ENCODE measurements around the gene NKTR.

The NKTR gene

DNA sequence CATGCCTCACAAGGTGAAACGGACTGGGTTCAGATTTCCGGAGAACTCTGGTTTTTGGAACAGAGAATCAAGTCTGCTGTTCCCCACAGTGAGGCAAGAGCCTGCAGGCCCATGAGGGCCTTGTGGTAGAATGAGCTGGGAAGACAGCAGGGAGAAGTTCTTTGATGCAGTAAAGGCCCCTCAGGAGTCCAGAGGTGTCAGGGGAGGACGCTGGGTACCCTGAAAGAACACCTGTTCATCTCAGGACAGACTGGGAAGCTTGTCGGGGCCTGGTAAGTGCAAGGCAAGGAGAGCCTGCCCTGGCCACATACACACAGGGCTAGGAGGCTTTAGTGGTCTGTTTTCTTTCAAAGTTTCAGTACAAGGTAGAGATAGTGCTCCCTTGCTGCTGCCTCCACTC, 49.3 kb downstream of the NKTR start:
- no peak for DNase-seq (ENCODE audit: low read depth in 2 of 2)

DNA sequence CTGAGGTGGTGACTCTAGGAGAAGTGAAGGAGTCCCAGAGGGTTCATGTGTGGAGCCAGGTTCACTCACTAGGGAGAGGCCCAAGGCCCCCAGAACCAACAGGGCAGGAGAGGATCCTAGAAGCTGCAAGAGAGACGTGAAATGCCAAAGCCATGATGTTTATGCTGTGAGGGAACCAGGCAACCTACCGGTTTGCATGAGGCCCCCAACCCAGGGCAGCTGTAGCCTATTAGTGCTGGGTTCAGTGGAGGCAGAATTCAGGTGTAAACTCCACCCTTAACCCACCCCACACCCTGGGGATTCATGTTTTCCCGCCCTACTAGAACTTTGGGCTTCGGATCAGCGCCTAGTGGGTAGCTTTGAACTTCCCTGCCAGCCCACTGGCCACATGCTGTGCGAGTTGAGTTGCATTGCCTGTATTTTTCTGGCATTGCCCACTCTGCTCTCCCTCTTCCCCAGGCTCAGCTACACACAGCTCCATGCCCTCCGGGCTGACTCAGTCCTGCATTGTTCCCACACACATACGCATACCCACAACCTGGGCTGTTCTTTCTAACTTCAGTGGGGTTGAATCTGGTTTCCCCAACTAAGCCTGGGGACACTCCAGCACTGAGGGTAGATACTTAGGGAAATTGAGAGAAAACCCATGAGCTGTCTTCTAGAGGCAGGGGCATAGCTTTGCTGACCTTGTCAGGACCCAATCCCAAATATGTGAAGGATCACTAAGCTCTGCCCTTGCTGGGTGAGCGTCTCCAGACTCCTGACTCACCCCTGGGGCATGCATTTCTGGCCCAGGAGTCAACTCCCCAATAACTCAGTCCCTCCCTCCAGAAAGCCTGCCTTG, 51.0 kb downstream of the NKTR start:
- no peak for DNase-seq (ENCODE audit: low read depth in 2 of 2)

DNA sequence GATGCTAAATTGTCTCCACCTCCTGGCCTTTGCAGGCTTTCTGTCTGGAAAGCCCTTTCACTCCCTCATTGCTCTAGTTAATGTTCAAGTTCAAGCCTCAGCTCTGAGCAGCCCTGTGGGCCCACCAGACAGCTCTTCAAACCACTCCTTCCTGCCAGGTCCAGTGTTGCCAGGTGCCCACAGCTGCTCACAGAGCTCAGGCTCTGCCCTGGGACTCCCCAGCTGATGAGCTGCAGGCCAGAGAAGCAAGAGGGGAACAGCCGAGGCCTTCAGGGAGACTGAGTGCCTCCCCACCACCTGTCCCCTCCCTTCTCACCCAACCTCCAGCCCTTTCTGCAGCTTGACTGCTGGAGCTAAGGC, 51.7 kb downstream of the NKTR start:
- DNase-seq (ENCODE audit: low read depth in 2 of 2), result no peak

DNA sequence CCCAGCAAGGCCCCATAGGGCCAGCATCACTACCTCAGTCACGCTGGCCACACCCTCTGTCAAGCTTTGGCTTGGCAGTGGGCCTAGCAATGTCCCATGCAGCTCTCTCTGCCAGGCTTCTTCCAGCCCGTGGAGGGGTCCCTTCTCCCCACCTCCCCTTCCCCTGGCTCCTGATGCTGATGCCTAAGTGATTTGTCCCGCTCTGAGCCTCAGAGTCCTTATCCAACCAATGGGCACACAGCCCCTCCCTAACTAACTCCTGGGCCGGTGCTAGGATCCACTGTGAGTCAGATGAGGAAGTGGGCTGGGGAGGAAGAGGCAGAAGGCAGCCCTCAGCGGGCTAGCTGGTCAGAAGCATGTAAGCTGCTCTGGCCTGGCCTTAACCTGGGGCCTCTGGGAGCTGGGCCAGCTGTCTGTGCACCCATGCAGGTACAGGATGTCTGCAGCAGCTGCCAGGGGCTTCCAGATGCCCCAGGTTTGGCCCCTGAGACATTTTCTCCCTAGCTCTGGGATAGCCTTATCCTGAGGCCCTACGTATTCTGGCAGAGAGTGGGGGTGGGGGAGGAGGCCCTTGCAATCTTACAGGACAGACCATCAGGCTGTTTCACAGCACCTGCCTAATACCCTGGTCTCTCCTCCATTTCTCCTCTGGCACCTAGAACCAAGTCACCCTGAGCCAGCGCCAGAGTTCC, 52.3 kb downstream of the NKTR start:
- no peak for DNase-seq (ENCODE audit: low read depth in 2 of 2)

DNA sequence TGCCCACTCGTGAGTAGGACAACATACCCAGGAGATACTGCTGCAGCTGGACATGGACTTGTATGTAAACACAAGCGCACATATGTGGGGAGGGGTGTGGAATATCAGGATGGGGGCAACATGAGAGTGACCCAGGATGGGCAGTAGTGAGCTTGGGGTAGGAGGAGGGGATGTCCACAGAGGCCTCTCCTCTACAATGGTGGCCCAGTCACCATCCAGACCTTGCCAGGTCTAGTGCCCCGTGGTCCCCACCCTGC, 52.7 kb downstream of the NKTR start:
- no peak for DNase-seq (ENCODE audit: low read depth in 2 of 2)

DNA sequence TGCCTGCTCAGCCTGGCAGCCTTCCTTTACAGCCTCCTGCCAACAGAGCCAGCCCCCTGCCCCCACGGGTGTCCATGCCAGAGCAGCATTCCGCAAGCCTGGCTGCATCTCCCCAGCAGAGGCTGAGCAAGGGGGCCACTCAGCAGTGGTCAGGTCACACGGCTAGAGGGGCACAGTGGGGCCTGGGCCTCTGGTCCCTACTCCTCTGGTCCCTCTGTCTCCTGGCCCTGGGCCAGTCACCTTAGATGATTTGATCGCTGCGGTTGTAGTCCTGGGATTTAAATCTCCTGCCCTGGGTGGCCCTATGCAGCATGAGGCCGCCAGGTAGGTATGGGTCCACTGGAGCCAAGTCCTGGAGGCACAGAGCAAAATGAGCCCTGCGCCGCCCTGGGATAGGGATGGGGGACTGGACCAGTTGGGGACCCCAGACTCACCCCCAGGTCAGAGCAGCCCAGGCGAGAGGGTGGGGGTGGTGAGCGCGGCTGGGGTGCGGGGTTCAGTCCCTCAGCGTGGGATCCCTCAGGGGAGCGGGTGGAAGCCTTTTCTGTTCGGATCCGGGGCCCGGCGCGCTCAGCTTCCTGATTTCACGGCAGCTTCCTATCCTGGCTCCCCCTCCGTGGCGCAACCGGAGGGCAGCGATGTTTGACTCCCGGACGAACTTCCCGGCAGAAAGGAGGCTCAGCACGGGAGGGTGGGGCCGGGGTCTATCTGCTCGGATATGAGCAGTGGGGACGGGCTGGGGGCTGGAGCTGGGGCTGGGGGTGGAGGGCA, 53.3 kb downstream of the NKTR start, which contains the start of gene ZBTB47:
TSS of gene ZBTB47 (plus strand) at position 138 of the 771 bp plus-strand sequence. CDS start 4,659 bp downstream, outside the sequence.
- no peak for DNase-seq (ENCODE audit: low read depth in 2 of 2)

DNA sequence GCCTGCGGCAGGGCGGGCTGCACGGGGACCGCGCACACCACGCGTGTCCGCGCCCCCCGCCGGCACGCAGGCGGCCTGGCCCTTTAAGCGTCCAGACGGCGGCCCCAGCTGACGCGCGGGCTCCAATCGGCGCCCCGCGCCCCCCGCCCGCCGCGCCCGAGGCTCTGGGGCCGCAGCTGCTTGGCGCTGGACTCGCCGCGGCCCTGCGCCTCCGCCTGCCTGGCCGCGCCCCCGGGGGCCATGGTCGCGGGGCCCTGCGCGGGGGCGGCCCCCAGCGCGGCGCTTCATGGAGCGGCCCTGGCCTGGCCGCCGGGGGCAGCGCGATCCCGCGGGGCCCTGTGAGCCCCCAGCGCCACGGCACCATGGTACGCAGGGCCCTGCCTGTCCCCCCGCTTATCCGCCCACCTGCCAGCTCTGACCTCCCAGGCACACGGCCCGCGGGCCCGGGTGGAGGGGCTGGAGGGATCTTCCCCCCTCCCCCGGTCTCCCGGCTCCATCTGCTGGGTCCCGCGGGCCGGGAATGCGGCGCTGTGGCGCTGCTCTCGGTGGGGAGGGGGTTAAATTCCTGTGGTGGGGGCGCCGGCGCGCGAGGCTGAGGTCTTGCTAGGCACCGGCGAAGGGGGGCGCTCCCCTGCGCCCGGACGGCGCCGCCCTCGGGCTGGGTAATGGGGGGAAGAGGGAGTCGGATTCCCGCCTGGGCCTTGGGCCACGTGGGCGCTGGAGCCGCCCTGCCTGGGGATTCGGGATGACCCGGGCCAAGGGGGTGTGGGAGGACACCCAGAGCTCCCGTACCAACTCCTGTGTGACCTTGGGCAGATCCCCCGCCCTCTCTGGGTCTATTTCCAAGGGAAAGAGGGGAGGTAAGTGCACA, 54.1 kb downstream of the NKTR start:
- peak in 1 of 2 experiments; percentile 31 for DNase-seq (ENCODE audit: low read depth in 2 of 2)

DNA sequence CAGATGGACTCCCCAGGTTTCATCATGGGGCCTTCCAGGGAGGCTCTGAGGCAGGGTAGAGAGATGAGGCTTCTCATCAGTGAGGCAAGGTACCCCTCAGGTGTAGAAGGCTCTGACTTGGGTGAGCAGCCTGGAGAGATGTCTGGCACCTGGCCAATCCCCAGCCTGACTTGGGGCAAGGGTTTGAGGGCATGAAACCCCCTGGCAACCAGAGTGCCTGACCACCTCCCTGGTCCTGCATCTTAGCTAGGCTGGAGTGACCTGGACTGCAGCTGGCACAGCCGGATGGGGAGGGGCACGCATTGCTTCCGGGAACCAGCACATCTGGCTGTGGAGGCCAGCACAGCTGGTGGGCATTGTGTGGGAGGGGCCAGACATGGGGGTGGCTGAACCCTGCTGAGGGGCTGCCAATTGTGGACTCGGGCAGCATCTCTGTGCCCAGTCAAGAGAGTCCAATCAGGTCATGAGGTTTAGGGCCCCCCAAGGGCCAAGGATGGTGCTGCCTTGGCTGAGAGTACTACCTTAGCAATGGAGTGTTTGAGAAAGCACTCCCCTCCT, 54.9 kb downstream of the NKTR start:
- DNase-seq (ENCODE audit: low read depth in 2 of 2), result no peak

DNA sequence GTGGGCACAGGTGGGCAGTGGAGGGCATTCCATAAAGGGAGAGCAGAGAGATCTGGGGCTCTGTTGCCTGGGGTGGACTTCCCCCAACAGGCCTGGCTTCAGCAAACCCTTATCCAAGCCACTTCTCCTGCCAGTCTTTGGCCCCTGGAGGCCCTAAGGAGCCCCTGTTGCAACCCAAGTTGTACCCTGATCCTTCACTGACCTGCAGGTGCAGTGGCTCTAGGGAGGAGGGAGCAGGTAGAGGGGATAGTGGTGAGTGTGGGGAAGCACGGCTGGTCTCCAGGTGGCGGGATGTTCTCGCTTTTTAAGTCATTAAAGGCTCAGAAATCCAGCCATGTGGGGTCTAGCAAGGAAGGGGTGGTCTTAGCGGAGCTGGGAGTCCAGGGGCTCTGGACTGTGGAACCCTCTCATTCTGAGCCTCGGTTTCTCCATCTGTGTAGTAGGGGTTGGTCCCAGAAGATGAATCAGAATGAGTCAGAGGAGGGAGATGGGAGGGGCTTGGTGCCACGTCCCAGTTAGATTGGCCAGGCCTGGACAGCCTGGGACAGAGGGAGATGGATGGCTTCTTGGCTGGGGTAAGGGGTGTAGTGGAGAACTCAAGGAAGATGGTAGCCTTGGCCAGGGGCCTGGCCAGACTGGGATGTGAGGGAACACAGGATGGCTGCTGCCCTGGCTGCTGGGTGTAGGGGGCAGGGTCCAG, 55.6 kb downstream of the NKTR start:
- no peak for DNase-seq (ENCODE audit: low read depth in 2 of 2)

DNA sequence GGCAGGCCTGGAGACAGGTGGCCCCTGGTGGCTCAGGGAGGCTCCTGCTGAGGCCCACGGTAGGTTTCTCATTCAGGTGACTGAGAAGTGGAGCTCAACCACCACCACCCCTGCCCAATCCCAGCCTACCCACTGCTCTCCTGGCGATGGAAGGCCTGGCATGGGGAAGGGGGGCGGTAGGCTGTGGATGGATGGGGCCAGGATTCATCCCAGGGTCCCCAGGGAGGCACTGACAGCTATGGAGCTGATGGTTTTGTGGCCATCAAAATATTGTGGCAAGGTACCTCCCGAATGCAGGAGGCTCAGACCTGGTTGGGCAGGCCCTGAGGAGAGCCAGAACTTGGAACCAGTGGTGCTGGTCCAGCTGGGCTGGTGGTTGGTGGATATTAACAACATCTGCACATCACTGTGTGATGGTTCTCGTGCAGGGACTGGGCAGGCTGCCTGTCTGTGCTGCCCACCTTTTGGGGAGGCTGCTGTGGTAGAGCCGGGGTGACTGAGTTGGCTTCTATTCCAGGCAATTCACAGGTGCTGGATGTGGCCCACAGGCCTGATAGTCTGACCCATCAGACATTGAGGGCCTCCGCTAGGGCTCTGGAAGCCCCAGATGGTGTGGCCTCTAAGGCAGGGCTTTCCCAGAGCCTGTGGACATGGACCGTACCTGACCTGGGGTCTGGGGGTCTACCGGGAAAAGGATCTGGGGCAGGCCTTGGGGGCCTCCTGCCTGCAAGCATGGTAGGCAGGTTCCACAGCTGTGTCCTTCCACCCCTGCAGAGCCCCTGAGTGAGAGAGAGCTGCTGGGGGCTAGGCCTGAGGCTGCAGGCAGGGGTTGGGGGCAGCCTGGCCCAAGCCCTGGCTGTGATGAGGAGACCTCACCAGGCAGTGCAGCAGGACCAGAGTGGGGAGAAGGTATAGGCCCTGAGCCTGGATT, 56.5 kb downstream of the NKTR start:
- DNase-seq (ENCODE audit: low read depth in 2 of 2), result no peak

DNA sequence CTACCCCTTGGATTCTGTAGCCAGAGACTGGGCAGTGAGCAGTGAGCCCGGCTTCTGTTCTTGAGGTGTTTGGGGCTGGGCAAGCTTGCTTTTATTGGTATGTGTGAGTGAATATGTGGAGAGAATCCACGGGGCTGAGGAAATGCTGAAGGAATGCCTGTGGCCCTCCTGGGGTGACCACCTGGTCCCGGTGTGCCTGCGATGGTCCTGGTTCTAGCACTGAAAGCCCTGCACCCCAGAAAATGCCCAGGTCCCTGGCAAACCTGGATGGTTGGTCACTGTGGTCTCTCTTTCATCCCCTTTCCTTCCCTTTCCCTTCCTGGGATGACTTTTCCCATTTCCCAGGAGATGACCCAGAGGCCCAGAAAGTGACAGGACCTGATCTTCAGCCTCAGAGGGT, 57.2 kb downstream of the NKTR start:
- no peak for DNase-seq (ENCODE audit: low read depth in 2 of 2)

DNA sequence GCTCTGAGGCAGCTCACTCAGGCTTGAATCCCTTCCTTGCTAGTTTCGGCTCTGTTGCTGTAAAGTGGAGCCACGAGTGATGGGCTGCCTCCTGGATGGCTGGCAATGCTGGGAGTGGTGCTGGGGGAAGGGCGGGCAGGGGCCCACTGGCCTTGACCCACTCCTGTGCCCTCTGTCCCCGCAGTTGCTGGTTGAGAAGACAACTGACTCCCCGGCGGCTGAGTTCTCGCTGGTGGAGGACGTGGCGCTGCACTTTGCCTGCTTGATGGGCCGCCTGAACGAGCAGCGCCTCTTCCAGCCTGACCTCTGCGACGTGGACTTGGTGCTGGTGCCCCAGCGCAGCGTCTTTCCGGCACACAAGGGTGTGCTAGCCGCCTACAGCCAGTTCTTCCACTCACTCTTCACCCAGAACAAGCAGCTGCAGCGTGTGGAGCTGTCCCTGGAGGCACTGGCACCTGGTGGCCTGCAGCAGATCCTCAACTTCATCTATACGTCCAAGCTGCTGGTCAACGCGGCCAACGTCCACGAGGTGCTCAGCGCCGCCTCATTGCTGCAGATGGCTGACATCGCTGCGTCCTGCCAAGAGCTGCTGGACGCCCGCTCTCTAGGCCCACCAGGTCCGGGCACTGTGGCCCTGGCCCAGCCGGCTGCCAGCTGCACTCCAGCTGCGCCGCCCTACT, 57.7 kb downstream of the NKTR start:
- no peak for DNase-seq (ENCODE audit: low read depth in 2 of 2)

DNA sequence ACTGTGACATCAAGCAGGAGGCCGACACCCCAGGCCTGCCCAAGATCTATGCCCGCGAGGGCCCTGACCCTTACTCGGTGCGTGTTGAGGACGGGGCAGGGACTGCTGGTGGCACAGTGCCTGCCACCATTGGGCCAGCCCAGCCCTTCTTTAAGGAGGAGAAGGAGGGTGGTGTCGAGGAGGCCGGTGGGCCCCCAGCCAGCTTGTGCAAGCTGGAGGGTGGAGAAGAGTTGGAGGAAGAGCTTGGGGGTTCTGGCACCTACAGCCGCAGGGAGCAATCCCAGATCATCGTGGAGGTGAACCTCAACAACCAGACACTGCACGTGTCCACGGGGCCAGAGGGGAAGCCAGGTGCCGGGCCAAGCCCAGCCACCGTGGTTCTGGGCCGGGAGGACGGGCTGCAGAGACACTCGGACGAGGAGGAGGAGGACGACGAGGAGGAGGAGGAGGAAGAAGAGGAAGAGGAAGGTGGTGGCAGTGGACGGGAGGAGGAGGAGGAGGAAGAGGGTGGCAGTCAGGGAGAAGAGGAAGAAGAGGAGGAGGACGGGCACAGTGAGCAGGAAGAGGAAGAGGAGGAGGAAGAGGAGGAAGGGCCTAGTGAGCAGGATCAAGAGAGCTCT, 58.4 kb downstream of the NKTR start:
- no peak for DNase-seq (ENCODE audit: low read depth in 2 of 2)

DNA sequence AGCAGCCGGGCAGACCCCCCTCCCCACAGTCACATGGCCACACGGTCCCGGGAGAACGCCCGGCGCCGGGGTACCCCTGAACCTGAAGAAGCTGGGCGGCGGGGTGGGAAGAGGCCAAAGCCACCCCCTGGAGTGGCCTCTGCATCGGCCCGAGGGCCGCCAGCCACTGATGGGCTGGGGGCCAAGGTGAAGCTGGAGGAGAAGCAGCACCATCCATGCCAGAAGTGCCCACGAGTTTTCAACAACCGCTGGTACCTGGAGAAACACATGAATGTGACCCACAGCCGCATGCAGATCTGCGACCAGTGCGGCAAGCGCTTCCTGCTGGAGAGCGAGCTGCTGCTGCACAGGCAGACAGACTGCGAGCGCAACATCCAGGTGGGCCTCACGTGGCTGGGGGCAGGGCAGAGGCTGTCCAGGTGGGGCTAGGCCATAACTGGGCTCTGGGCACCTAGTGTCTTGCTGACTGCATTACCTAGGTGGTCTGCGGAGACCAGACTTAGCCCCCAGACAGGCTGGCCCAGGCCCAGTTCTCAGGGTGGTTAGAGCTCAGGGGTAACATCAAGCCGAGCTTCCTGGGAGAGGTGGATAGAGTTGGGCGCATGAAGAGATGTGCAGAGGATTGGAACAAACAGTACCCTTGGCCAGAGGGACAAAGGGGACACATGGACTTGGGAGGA, 59.1 kb downstream of the NKTR start:
- no peak for DNase-seq (ENCODE audit: low read depth in 2 of 2)

DNA sequence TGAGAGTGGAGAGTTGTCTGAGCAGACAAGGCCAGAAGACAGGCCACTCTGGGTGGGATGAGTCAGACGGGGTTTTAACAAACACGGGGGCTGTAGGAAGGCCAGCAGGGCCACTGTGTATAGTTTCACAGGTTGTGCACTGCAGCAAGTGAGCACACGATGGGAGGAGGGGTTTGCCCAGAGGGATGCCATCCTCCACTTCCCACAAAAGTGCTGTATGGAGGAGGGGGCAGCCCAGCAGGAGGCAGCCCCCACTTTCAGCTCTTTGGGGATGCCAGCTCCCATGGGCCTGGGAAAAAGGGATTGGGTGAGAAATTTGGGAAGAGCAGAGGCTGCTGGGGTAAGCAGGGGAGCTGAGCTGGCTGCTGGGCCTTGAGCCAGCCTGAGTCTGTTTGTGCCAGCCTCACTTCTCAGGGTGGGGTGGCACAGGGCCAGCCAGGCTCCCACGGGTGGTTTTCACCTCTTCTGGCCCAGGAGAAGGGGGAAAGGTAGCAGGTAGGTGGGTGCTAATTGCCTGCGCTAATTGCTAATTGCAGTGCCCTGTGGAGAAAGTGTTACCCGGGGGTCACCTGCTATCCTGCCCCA, 59.7 kb downstream of the NKTR start:
- no peak for DNase-seq (ENCODE audit: low read depth in 2 of 2)

DNA sequence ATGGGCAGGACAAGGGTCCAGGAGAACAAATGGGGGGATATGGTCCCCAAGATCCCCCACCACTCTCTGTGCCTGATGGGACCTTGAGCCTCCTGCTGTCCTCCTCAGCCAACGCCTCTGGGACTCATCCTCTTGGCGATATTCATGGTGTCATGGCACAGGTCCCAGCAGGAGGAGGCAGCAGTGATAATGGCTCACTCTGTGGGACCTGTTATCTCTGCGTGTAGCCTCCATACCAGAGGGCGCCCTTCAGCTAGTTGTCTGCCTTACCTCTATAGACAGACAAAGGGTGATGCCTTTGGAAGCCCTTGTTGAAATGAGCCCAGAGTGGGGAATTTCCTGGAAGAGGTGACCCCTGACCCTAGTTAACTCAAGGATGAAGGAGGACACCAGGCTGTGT, 60.4 kb downstream of the NKTR start:
- DNase-seq (ENCODE audit: low read depth in 2 of 2), result no peak

DNA sequence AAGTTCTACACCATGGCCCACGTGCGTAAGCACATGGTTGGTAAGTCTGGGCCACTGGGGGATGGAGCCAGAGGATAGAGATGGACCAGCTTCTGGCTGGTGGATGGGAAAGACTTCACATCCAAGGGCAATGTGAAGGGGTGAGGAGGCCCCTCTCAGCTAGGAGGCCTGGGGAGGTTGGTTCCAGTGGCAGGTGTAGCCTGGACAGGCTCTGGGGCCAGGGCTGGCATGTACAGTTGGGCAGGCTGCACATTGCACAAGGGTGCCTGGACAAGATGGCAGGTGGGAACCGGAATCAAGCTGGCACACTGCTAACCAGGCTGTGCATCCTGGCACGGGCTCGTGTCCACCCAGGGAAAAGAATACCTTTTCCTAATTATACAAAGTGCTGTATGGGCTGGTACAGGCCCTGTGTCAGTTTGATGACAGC, 61.1 kb downstream of the NKTR start:
- no peak for DNase-seq (ENCODE audit: low read depth in 2 of 2)

Data from fibroblast of skin of left biceps (primary cell).